ENCODE measurements around the gene UMODL1.

Gene UMODL1

GRCh38 chr21:42081931-42082381, 10.8 kb downstream of the UMODL1 start:
- no peak overlapping the region for H3K4me3 ChIP-seq (ENCODE audit: low read length)
- no peak overlapping the region for H2AFZ ChIP-seq (ENCODE audit: low read depth, low read length)
- no peaks in the 10 kb centered on the region for H3K9me3 ChIP-seq (ENCODE audit: low read length)
- no peaks in the 10 kb centered on the region for H3K36me3 ChIP-seq (ENCODE audit: insufficient read depth, low read length)
- peaks cover 3% of the 10 kb centered on the region for H3K27me3 ChIP-seq (ENCODE audit: insufficient read depth, low read length)
- peaks cover 16% of the 10 kb centered on the region for H3K4me1 ChIP-seq (ENCODE audit: insufficient read depth, low read length)

- Histone ChIP-seq H3K4me1 (ENCODE audit: insufficient read depth, low read length) (peaks cover 16% of the 10 kb centered on the region), H3K36me3 (ENCODE audit: insufficient read depth, low read length) (no peaks in the 10 kb centered on the region), H3K27me3 (ENCODE audit: insufficient read depth, low read length) (peaks cover 3% of the 10 kb centered on the region), H3K4me3 (ENCODE audit: low read length) (no peak overlapping the region), H3K9me3 (ENCODE audit: low read length) (no peaks in the 10 kb centered on the region), H2AFZ (ENCODE audit: low read depth, low read length) (no peak overlapping the region)
These were observed 11.6 kb downstream of the UMODL1 start for GRCh38 chr21:42082501-42083360.

- no peaks in the 10 kb centered on the region for H3K9me3 ChIP-seq (ENCODE audit: low read length)
- H3K36me3 ChIP-seq (ENCODE audit: insufficient read depth, low read length): no peaks in the 10 kb centered on the region
- no peak overlapping the region for H3K4me3 ChIP-seq (ENCODE audit: low read length)
- no peak overlapping the region for H2AFZ ChIP-seq (ENCODE audit: low read depth, low read length)
- peaks cover 5% of the 10 kb centered on the region for H3K27me3 ChIP-seq (ENCODE audit: insufficient read depth, low read length)
- peaks cover 16% of the 10 kb centered on the region for H3K4me1 ChIP-seq (ENCODE audit: insufficient read depth, low read length)
These were observed 12.2 kb downstream of the UMODL1 start for GRCh38 chr21:42083361-42083690.

GRCh38 chr21:42084079-42084478, 13.0 kb downstream of the UMODL1 start:
- H3K4me1 ChIP-seq (ENCODE audit: insufficient read depth, low read length): peaks cover 16% of the 10 kb centered on the region
- H3K27me3 ChIP-seq (ENCODE audit: insufficient read depth, low read length): peaks cover 2% of the 10 kb centered on the region
- no peak overlapping the region for H2AFZ ChIP-seq (ENCODE audit: low read depth, low read length)
- no peaks in the 10 kb centered on the region for H3K9me3 ChIP-seq (ENCODE audit: low read length)
- no peaks in the 10 kb centered on the region for H3K36me3 ChIP-seq (ENCODE audit: insufficient read depth, low read length)
- no peak overlapping the region for H3K4me3 ChIP-seq (ENCODE audit: low read length)

- peaks cover 16% of the 10 kb centered on the region for H3K4me1 ChIP-seq (ENCODE audit: insufficient read depth, low read length)
- no peaks in the 10 kb centered on the region for H3K9me3 ChIP-seq (ENCODE audit: low read length)
- no peak overlapping the region for H3K4me3 ChIP-seq (ENCODE audit: low read length)
- H3K36me3 ChIP-seq (ENCODE audit: insufficient read depth, low read length): no peaks in the 10 kb centered on the region
- H2AFZ ChIP-seq (ENCODE audit: low read depth, low read length): no peak overlapping the region
- H3K27me3 ChIP-seq (ENCODE audit: insufficient read depth, low read length): peaks cover 8% of the 10 kb centered on the region
These were observed 14.3 kb downstream of the UMODL1 start for GRCh38 chr21:42085246-42086077.

- Histone ChIP-seq H2AFZ (ENCODE audit: low read depth, low read length) (no peak overlapping the region), H3K4me3 (ENCODE audit: low read length) (no peak overlapping the region), H3K4me1 (ENCODE audit: insufficient read depth, low read length) (peaks cover 1% of the 10 kb centered on the region), H3K27me3 (ENCODE audit: insufficient read depth, low read length) (peaks cover 8% of the 10 kb centered on the region), H3K9me3 (ENCODE audit: low read length) (no peaks in the 10 kb centered on the region), H3K36me3 (ENCODE audit: insufficient read depth, low read length) (no peaks in the 10 kb centered on the region)
These were observed 15.9 kb downstream of the UMODL1 start for GRCh38 chr21:42086969-42087368.

- no peaks in the 10 kb centered on the region for H3K36me3 ChIP-seq (ENCODE audit: insufficient read depth, low read length)
- H3K27me3 ChIP-seq (ENCODE audit: insufficient read depth, low read length): peaks cover 8% of the 10 kb centered on the region
- no peaks in the 10 kb centered on the region for H3K9me3 ChIP-seq (ENCODE audit: low read length)
- H3K4me1 ChIP-seq (ENCODE audit: insufficient read depth, low read length): no peaks in the 10 kb centered on the region
- H3K4me3 ChIP-seq (ENCODE audit: low read length): no peak overlapping the region
- no peak overlapping the region for H2AFZ ChIP-seq (ENCODE audit: low read depth, low read length)
These were observed 17.0 kb downstream of the UMODL1 start for GRCh38 chr21:42088148-42088547.

- no peak overlapping the region for H2AFZ ChIP-seq (ENCODE audit: low read depth, low read length)
- H3K27me3 ChIP-seq (ENCODE audit: insufficient read depth, low read length): peaks cover 8% of the 10 kb centered on the region
- H3K9me3 ChIP-seq (ENCODE audit: low read length): no peaks in the 10 kb centered on the region
- no peak overlapping the region for H3K4me3 ChIP-seq (ENCODE audit: low read length)
- no peaks in the 10 kb centered on the region for H3K4me1 ChIP-seq (ENCODE audit: insufficient read depth, low read length)
- H3K36me3 ChIP-seq (ENCODE audit: insufficient read depth, low read length): no peaks in the 10 kb centered on the region
These were observed 17.5 kb downstream of the UMODL1 start for GRCh38 chr21:42088658-42089057.

- Histone ChIP-seq H3K4me3 (ENCODE audit: low read length) (no peak overlapping the region), H3K36me3 (ENCODE audit: insufficient read depth, low read length) (no peaks in the 10 kb centered on the region), H2AFZ (ENCODE audit: low read depth, low read length) (no peak overlapping the region), H3K4me1 (ENCODE audit: insufficient read depth, low read length) (no peaks in the 10 kb centered on the region), H3K9me3 (ENCODE audit: low read length) (no peaks in the 10 kb centered on the region), H3K27me3 (ENCODE audit: insufficient read depth, low read length) (peaks cover 8% of the 10 kb centered on the region)
These were observed 18.0 kb downstream of the UMODL1 start for GRCh38 chr21:42089093-42089631.

GRCh38 chr21:42089665-42090310, 18.7 kb downstream of the UMODL1 start:
- H2AFZ ChIP-seq (ENCODE audit: low read depth, low read length): no peak overlapping the region
- H3K9me3 ChIP-seq (ENCODE audit: low read length): no peaks in the 10 kb centered on the region
- peaks cover 8% of the 10 kb centered on the region for H3K27me3 ChIP-seq (ENCODE audit: insufficient read depth, low read length)
- H3K4me3 ChIP-seq (ENCODE audit: low read length): no peak overlapping the region
- no peaks in the 10 kb centered on the region for H3K4me1 ChIP-seq (ENCODE audit: insufficient read depth, low read length)
- H3K36me3 ChIP-seq (ENCODE audit: insufficient read depth, low read length): no peaks in the 10 kb centered on the region

- H3K36me3 ChIP-seq (ENCODE audit: insufficient read depth, low read length): no peaks in the 10 kb centered on the region
- peaks cover 8% of the 10 kb centered on the region for H3K27me3 ChIP-seq (ENCODE audit: insufficient read depth, low read length)
- H3K4me1 ChIP-seq (ENCODE audit: insufficient read depth, low read length): no peaks in the 10 kb centered on the region
- H3K4me3 ChIP-seq (ENCODE audit: low read length): no peak overlapping the region
- H3K9me3 ChIP-seq (ENCODE audit: low read length): no peaks in the 10 kb centered on the region
- H2AFZ ChIP-seq (ENCODE audit: low read depth, low read length): no peak overlapping the region
These were observed 20.9 kb downstream of the UMODL1 start for GRCh38 chr21:42091899-42092508.

GRCh38 chr21:42092771-42093170, 21.7 kb downstream of the UMODL1 start:
- Histone ChIP-seq H3K9me3 (ENCODE audit: low read length) (no peaks in the 10 kb centered on the region), H3K4me3 (ENCODE audit: low read length) (no peak overlapping the region), H3K36me3 (ENCODE audit: insufficient read depth, low read length) (no peaks in the 10 kb centered on the region), H3K4me1 (ENCODE audit: insufficient read depth, low read length) (peaks cover under 1% of the 10 kb centered on the region), H2AFZ (ENCODE audit: low read depth, low read length) (no peak overlapping the region), H3K27me3 (ENCODE audit: insufficient read depth, low read length) (peaks cover 8% of the 10 kb centered on the region)

Measured in neuron (in vitro differentiated cells).